ENCODE results near the gene NADSYN1.

GRCh38 chr11:71527576-71528210, 74.7 kb downstream of the NADSYN1 start:
- TF ChIP-seq CTCF (conservative IDR thresholded peaks at IDR 0.05; ENCODE audit: low read depth, low read length), result no peak
- TF ChIP-seq EZH2 (IDR thresholded peaks at IDR 0.05; ENCODE audit: borderline replicate concordance, low read depth, low read length, poor library complexity, severe bottlenecking), result no peak
